NCI-H748 (cell line): ENCODE results near the gene HGFAC.

Source experiments
- DNase-seq: peaks from one replicate; lab custom pipeline; 2025; ENCODE audit not compliant: unreplicated experiment; lab: John Stamatoyannopoulos, UW

HGFAC gene

GRCh38 chr4:3423952-3424351 is 17.8 kb upstream of the HGFAC start:
- DNase-seq: no peak

DNA sequence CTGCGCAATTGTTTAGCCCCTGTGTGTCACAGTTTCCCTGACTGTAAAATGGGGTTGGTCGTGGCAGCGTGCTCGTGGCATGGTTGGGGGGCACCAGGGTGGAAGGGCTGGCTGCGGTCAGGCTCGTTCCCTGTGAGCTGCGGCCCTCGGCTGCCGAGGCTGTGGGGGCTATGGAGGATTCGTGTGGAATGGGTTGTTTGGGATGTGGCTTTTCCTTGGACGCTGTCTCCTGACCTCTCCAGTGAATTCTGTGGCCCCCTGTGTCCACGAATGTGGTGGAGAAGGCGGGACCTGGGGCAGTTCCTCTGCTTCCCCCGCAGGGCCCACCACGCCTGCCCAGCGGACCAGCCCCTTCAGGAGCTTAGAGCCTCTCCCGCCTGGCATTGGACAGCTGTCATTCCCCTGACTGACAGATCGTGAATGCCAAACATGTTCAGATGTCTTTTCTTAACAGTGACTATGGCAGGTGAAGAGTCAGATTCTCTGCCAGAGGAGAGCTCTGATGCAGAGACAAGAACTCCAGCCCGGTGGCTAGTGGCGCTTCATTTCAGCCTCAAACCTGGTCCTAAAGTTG is 17.2 kb upstream of the HGFAC start:
- no peak for DNase-seq

- no peak for DNase-seq
These were observed 15.2 kb upstream of the HGFAC start for GRCh38 chr4:3426465-3427133.

DNA sequence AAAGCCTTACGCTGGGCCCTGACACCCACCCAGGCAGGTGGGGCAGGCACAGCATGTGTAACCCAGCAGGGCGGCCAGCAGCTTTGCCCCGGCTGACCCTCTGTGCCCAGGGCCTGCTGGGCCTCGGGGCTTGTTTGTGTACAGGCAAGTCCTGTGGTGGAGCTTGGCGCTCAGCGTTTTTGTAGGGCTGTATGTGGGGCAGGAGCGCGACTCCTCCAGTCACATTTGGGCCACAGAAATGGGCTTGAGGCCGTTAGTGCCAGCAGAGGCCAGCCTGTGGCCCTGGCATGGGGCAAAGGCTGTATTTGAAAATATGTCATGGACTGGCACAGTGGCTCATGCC is 14.7 kb upstream of the HGFAC start:
- no peak for DNase-seq

DNA sequence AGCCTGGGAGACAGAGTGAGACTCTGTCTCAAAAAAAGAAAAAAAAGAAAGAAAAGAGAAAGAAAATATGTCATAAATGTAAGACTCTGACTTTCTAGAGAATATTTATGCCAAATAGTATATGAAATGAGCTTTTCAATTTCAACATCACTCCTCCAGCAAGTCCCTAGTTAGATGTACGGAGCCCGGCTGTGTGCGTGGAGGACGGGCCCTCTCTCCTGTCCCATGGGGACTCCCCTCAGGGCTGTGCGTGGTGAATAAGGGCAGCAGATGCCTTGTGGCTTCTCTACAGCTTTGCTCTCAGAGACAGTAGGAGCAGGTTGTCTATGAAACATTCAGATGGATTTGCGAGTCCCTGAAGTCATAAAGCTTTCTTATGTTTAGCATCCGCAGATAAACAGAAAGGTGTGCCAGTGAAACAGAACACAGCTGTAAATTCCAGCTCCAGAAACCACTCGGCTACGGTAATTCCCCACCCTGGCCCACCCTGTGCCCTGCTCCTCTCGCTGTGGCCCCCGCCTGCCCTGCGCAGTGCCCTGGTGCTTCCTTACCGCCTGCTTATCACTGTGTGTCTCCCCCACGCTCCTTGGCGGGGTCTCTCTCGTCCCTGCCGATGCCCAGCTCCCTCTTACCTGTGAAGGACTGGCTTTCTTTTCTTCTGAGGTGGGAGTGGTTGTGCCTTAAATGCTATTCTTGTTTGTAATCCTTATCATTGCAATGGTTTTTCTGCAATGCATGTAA is 13.9 kb upstream of the HGFAC start:
- DNase-seq: no peak

DNA sequence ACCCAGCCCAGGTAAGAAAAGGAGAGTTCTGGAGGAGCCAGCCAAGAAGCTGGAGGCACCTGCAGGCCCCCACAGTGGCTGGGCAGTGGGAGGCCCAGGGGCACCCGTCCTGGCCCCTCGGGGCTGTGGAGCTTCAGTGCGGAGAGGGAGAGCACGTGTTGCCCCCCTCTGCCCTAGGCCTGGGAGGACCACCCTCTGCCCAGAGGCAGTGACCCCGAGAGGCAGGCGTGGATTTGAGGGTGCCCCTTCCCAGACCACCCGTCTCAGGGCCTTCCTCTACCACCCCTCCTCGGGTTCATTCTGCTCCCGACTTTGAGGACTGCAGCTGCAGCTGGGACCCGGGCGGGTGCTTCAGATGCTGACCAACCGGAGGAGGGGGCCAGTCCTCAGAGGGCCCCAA is 12.1 kb upstream of the HGFAC start:
- no peak for DNase-seq

DNA sequence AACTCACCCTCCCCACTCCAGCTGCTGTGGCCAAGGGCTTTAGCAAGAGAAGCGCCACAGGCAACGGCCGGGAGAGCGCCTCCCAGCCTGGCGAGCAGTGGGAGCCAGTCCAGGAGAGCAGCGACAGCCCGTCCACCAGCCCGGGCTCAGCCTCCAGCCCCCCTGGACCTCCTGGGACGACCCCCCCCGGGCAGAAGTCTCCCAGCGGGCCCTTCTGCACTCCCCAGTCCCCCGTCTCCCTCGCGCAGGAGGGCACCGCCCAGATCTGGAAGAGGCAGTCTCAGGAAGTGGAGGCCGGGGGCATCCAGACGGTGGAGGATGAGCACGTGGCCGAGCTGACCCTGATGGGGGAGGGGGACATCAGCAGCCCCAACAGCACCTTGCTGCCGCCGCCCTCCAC is 11.2 kb upstream of the HGFAC start:
- DNase-seq: no peak

DNA sequence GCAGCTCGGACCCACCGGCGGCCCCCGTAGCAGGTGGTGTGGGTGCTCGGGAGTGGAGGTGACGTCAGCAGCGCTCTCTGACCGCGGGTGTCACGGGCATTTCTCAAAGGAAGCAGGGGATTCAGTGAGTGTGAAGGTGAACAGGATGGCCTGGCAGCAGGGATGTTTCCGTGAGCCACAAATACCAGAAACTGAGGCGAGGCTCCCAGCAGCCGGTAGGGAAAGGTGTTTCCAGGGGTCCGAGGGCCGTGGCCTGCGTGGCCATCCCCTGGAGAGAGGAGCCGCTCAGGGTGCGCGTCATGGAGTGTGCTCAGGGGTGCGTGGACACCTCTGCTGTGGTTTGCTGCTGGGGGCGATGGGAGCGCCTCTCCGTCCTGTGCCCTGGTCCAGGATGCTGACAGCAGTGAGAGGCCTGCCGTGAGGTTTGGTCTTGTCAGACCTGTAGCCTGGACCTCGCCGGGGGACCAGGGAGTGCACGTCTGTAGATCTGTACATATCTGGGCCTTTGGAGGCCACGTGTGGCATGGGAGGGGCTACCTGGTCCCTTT is 10.2 kb upstream of the HGFAC start:
- no peak for DNase-seq

- DNase-seq: no peak
These were observed 9.4 kb upstream of the HGFAC start for GRCh38 chr4:3432381-3432790.

DNA sequence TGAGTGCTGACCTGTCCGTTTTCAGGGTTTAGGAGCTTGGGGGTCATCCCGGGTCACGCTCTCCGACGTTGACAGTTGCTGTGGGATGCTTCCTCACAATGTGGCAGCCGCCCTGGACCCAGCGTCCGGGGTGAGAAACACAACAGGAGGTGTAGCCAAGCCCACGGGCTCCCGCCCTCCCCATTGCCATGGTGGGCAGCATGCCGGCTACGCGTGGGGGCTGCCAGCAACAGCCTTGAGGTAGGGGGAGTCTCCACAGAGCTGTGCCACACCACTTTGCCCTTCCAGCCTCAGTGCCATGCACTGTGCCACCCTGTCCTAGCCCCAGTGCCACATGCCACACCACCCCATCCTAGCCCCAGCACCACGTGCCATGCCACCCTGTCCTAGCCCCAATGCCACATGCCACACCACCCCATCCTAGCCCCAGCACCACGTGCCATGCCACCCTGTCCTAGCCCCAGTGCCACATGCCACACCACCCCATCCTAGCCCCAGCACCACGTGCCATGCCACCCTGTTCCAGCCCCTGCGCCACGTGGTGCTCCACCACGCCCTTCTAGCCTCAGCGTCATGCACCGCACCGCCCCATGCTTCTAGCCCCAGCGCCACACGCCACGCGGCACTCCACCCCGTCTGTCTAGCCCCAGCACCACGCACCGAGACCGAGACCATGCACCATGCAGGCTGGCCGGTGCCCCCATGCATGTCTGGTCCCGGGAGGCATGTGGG is 8.5 kb upstream of the HGFAC start:
- DNase-seq: no peak

GRCh38 chr4:3434881-3435685 is 6.7 kb upstream of the HGFAC start:
- no peak for DNase-seq

- no peak for DNase-seq
These were observed 6.1 kb upstream of the HGFAC start for GRCh38 chr4:3435686-3435956.

DNA sequence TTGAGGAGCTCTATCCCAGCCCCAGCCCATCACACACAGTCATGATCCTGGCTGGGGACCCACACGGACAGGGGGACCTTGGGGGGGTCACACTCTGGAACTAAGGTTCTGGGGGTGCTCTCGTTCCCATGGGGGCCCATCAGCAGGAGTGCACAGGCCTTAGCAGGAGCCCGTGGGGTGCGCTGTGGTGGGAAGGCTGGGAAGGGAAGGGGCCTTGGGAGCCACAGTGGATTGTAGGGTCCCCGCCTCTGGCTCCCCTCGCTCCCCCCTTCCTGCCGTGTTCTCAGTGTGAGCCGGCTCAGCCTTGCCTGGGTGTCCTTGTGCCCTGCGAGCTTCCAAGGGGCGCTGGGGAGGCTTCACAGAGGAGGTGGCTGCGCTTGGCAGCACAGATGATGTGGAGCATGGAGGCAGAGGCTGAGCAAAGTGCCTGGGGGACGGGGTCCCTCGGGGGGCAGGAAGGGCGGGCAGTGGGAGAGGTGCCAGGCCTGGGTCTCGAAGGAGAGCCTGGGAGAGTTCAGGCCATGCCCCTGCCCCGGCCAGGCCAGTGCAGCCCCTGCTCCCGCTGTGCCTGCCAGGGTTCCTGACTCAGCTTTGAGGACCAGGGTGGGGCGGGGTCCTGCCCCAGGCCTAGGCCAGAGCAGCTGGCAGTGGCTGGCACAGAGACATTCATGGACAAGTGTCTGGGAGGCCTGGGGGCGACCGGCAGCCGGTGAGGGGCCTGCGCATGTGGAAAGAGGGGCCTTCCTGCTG is 5.5 kb upstream of the HGFAC start:
- no peak for DNase-seq

DNA sequence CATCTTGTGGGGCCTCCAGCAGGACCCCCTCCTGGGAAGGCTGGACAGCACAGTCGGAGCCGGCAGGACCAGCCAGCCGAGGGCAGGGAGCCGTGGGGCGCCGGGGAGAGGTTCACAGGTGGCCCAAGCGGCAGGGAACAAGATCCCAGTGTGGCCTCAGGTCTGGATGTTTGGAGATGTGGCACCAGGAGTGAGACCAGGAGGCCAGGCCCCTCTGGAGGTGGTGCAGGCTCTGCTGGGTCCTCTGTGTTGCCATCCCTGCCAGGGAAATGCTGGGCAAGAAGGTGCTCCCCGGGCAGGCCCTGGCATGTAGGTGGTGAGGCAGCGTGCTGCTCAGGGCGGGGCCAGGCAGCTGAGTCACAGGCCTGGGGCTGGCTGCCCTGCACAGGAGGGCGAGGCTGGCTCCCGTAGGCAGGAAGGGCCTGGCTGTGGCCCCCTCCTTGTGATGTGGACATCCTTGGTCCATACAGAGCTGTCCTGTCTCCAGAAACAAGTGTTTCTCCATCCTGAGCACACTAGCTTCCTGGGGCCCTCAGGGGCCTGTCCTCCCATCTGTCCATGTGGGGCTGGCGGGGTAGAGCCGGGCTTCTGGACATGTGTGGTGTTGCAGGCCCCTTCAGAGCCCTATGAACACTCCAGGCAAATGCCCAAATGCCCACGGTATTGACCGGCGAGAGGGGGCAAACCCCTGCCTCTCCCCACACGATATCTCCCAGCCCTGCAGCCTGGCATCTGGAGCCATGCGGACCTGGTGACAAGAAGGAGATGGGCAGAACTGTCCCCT is 4.8 kb upstream of the HGFAC start:
- no peak for DNase-seq

- DNase-seq: no peak
These were observed 4.2 kb upstream of the HGFAC start for GRCh38 chr4:3437582-3437936.

- DNase-seq: no peak
These were observed 3.5 kb upstream of the HGFAC start for GRCh38 chr4:3437998-3438846.

DNA sequence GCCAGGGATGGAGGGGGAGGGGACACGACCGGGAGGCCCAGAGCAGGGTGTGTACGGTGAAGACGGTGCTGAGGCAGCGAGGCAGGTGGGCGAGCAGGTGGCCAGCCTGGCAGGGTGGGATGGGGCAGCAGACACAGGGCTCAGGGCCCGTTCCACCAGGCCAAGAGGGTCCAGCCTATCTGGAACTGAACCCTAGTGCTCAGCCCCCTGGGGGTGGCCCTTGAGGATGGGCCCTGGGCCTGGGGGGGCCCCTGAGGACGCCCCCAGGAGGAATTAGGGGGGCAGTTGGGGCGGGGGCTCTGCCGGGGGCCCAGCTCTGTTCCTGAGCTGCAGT is 3.0 kb upstream of the HGFAC start:
- no peak for DNase-seq

DNA sequence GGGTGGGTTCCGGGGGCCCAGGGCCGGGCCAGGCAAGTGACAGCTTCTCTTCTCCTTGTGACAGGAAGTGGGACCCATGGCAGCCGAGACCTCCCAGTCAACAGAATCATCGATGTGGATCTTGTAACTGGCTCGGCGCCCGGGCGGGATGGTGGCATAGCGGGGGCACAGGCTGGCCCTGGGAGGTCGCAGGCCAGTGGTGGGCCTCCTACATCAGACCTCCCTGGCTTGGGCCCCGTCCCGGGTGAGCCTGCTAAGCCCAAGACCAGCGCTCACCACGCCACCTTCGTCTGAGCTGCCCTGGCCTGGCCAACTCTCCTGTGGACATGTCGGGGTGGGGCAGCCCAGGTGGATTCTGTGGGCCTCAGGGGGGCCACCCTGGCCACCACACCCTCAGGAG is 2.4 kb upstream of the HGFAC start:
- DNase-seq: no peak

- DNase-seq: no peak
These were observed 1.8 kb upstream of the HGFAC start for GRCh38 chr4:3440011-3440410.
